ENCODE data around the gene TMEM74B.
"Not testable (repeated sequence)": the region's sequence is repeated elsewhere in the genome, so short reads cannot be mapped to it uniquely, and the experiment has no call there.

- not testable (repeated sequence) for TF ChIP-seq POLR2AphosphoS5 (IDR thresholded peaks at IDR 0.05; ENCODE audit: low read depth, low read length); POLR2A (IDR thresholded peaks at IDR 0.05; ENCODE audit: low read depth, low read length); TAF1 (IDR thresholded peaks at IDR 0.05; ENCODE audit: borderline replicate concordance, low read depth, low read length)
These were observed 32.0 kb upstream of the TMEM74B start for GRCh38 chr20:1216527-1217427.

All from GM12892 (cell line).